BLaER1 (cell line): ENCODE measurements around the gene OSBPL9.
"Not testable (repeated sequence)": the region's sequence is repeated elsewhere in the genome, so short reads cannot be mapped to it uniquely, and the experiment has no call there.

Experiments used
- H3K27ac ChIP-seq: shearing (Covaris generic); formaldehyde crosslinking; 2 replicates; pipeline ENCODE4 v1.8.1; 2022
- H3K27me3 ChIP-seq: shearing (Covaris generic); formaldehyde crosslinking; 2 replicates; pipeline ENCODE4 v1.8.1; 2022
- H3K36me3 ChIP-seq: shearing (Covaris generic); formaldehyde crosslinking; 2 replicates; pipeline ENCODE4 v1.8.1; 2022
- H3K4me1 ChIP-seq: shearing (Covaris generic); formaldehyde crosslinking; 2 replicates; pipeline ENCODE4 v1.8.1; 2022
- H3K4me2 ChIP-seq: shearing (Covaris generic); formaldehyde crosslinking; 2 replicates; pipeline ENCODE4 v1.8.1; 2022
- H3K4me3 ChIP-seq: shearing (Covaris generic); formaldehyde crosslinking; 2 replicates; pipeline ENCODE4 v1.8.1; 2022
- H3K9ac ChIP-seq: shearing (Covaris generic); formaldehyde crosslinking; 2 replicates; pipeline ENCODE4 v1.8.1; 2022
- H3K9me3 ChIP-seq: shearing (Covaris generic); formaldehyde crosslinking; 2 replicates; pipeline ENCODE4 v1.8.1; 2022
- H4K20me1 ChIP-seq: shearing (Covaris generic); formaldehyde crosslinking; 2 replicates; pipeline ENCODE4 v1.8.1; 2022
- Cebpa-rat ChIP-seq: shearing (Covaris generic); IDR thresholded peaks from 2 replicates; pipeline ENCODE4 v1.8.1; 2022

The OSBPL9 gene

DNA sequence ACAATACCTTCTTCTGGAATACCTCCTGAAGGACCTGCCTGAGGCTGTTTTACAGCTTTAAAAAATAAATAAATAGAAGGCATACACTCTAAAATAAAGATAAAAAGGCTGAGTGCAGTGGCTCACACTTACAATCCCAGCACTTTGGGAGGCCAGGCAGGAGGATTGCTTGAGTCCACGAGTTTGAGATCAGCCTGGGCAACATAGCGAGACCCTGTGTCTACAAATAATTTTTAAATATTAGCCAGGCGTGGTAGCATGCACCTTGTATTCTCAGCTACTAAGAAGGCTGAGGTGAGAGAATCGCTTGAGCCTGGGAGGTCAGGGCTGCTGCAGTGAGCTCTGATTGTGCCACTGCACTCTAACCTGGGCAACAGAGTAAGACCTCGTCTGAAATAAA is 75.0 kb downstream of the OSBPL9 start:
- H3K4me2 ChIP-seq = no peak overlapping the region

DNA sequence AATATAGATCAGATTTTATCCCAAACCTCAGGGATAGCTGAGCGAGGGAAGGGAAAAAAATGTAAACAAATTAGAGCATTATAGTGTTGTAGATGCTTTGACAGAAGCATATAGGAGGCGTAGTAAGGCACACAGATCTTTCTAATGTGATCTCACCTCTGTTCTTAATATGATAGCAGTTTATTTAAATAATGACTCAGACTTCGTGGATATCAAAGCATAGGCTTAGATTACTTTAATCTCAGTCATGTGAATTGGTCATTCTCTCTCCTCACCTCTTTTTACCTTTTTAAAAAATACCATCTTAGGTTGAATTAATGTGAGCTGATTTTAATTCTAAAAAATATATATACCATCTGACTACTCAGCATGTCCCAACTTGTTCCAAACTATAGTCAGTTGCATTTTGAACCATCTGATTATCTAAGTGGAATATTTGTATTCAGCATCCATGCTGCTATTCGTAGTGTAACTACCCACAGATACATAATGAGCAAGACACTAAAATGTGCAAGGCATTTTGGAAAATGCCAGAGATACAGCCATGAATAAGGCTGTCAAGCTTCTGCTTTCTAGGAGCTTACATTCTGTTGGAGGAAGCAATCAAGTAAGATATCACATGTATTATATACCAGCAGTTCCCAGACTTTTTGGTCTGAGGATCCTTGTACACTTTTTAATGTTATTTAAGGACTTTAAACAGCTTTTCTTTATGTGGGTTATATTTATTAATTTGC is 76.7 kb downstream of the OSBPL9 start:
- TF ChIP-seq Cebpa-rat = no peak
- Histone ChIP-seq H3K4me2 (no peak overlapping the region), H3K27me3 (no peaks in the 10 kb centered on the region), H3K9ac (no peak overlapping the region), H3K9me3 (no peaks in the 10 kb centered on the region), H3K4me3 (no peak overlapping the region), H3K4me1 (peaks cover 6% of the 10 kb centered on the region), H3K36me3 (no peaks in the 10 kb centered on the region), H3K27ac (no peak overlapping the region), H4K20me1 (peaks cover 12% of the 10 kb centered on the region; the same call in 1 of the 2 replicates)

More for the DNA sequence above, 75.0 kb downstream of the OSBPL9 start:
- Histone ChIP-seq H4K20me1 (peaks cover 26% of the 10 kb centered on the region; the same call in 1 of the 2 replicates), H3K27me3 (no peaks in the 10 kb centered on the region), H3K4me1 (peaks cover 7% of the 10 kb centered on the region), H3K36me3 (no peaks in the 10 kb centered on the region), H3K27ac (no peak overlapping the region), H3K9me3 (no peaks in the 10 kb centered on the region), H3K4me3 (no peak overlapping the region), H3K9ac (no peak overlapping the region)
- TF ChIP-seq Cebpa-rat = no peak

DNA sequence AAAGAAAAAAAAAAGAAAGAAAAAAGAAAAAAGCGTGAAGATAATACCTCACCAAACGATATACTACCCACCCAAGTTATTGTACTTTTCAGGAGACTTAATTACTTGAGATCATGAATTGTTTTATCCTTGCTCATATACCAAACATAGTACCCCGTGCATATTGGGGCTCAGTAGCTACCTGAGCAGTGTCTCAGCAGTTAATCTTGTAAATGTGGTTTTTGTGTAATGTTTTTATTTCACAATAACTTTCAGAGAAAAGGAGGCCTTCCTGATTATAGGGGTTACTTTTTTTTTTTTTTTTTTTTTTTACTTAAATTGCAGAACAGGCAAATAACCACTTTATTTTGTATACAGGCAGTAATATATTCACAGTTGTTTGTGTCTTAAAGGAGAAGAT is 80.3 kb downstream of the OSBPL9 start:
- H3K9me3 ChIP-seq = no peaks in the 10 kb centered on the region
- H3K4me1 ChIP-seq = no peaks in the 10 kb centered on the region
- H4K20me1 ChIP-seq = no peaks in the 10 kb centered on the region
- no peak overlapping the region for H3K27ac ChIP-seq
- no peaks in the 10 kb centered on the region for H3K36me3 ChIP-seq
- no peak for TF ChIP-seq Cebpa-rat
- no peak overlapping the region for H3K9ac ChIP-seq
- H3K27me3 ChIP-seq = no peaks in the 10 kb centered on the region
- H3K4me2 ChIP-seq = no peak overlapping the region
- H3K4me3 ChIP-seq = no peak overlapping the region

DNA sequence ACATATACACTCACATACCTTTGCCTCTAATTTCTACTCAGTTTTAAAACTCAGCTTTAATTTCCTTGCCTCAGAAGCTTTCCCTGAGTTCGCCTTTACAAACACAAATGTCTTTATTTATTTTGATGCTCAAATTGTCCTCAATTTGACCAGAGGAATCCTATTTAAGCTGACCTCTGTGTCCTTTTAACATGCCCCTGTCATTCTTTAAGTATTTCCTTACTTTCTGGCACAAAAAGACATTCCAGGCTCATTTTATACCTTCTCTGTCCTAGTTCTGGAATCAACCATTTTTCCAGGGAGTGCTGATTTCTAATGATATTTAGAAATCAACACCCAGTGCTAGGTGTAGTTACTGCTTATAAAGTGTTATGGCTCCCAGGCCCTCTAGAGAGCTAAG is 82.5 kb downstream of the OSBPL9 start:
- Histone ChIP-seq H3K4me1 (no peaks in the 10 kb centered on the region), H3K9me3 (peaks cover under 1% of the 10 kb centered on the region; the same call in 1 of the 2 replicates), H4K20me1 (no peaks in the 10 kb centered on the region), H3K4me3 (no peak overlapping the region), H3K4me2 (no peak overlapping the region), H3K36me3 (no peaks in the 10 kb centered on the region), H3K27me3 (no peaks in the 10 kb centered on the region), H3K27ac (no peak overlapping the region), H3K9ac (no peak overlapping the region)
- TF ChIP-seq Cebpa-rat = no peak

DNA sequence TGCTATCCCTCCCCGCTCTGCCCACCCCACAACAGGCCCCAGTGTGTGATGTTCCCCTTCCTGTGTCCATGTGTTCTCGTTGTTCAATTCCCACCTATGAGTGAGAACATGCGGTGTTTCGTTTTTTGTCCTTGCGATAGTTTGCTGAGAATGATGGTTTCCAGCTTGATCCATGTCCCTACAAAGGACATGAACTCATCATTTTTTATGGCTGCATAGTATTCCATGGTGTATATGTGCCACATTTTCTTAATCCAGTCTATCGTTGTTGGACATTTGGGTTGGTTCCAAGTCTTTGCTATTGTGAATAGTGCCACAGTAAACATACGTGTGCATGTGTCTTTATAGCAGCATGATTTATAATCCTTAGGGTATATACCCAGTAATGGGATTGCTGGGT is 84.9 kb downstream of the OSBPL9 start:
- not testable (repeated sequence) for H3K4me2 ChIP-seq, H3K4me3 ChIP-seq, H3K9ac ChIP-seq, H3K36me3 ChIP-seq, H3K27ac ChIP-seq, H3K9me3 ChIP-seq, H3K27me3 ChIP-seq, H3K4me1 ChIP-seq, H4K20me1 ChIP-seq

DNA sequence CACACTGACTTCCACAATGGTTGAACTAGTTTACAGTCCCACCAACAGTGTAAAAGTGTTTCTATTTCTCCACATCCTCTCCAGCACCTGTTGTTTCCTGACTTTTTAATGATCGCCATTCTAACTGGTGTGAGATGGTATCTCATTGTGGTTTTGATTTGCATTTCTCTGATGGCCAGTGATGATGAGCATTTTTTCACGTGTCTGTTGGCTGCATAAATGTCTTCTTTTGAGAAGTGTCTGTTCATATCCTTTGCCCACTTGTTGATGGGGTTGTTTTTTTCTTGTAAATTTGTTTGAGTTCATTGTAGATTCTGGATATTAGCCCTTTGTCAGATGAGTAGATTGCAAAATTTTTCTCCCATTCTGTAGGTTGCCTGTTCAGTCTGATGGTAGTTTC is 85.3 kb downstream of the OSBPL9 start:
- H3K4me1 ChIP-seq, H3K9me3 ChIP-seq, H3K9ac ChIP-seq, H3K4me3 ChIP-seq, H3K36me3 ChIP-seq, H3K27ac ChIP-seq, H4K20me1 ChIP-seq, H3K4me2 ChIP-seq, H3K27me3 ChIP-seq: not testable (repeated sequence)

DNA sequence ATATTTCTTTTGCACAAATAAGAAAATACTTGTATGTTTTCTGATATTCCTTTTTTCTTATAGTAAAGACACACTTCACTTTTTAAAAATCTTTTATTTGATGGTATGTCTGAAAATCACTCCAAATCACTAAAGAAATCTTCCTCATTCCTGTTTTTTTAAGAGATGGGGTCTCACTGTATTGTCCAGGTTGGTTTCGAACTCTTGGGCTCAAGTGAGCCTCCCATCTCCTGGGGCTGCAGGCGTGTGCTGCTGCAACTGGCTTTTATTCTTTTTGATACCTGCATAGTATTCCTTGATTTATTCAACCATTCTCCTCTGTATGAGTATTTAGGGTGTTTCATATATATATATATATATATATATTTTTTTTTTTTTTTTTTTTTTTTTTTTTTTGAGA is 88.1 kb downstream of the OSBPL9 start:
- no peak overlapping the region for H3K4me3 ChIP-seq
- TF ChIP-seq Cebpa-rat = no peak
- H3K9ac ChIP-seq = no peak overlapping the region
- H3K4me1 ChIP-seq = no peaks in the 10 kb centered on the region
- peaks cover 8% of the 10 kb centered on the region; the same call in 1 of the 2 replicates for H3K9me3 ChIP-seq
- H4K20me1 ChIP-seq = no peaks in the 10 kb centered on the region
- no peak overlapping the region for H3K4me2 ChIP-seq
- H3K36me3 ChIP-seq = peaks cover 7% of the 10 kb centered on the region; the same call in 1 of the 2 replicates
- H3K27ac ChIP-seq = no peak overlapping the region
- no peaks in the 10 kb centered on the region for H3K27me3 ChIP-seq

DNA sequence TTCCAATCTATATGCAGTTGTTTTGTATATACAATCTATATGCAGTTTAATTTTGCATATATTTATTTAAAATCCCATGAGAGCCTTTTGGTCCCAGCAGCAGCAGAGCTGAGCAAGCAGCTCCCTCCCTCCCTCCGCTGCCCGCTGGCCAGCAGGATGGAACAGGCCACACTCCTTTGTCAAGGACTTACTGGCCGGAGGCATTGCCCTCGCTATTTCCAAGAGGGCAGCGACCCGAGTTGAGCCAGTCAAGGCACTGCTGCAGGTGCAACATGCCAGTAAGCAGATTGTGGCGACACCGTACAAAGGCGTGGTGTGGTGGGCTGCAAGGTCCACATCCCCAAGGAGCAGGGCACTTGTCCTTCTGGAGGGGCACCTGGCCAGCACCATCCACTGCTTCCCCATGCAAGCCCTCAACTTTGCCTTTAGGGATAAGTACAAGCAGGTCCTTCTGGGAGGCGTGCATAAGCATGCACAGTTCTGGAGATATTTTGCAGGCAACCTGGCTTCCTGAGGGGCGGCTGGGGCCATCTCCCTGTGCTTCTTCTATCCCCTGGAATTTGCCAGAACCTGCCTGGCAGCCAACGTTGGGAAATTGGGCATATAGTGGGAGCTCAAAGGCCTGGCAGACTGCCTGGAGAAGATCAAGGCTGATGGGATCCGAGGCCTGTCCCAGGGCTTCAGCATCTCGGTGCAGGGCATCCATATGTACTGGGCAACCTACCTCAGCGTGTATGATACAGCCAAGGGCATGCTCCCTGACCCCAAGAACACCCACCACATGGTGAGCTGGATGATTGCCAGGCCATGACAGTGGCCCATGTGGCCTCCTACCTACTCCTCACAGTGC is 92.2 kb downstream of the OSBPL9 start:
- H3K27ac ChIP-seq = no peak overlapping the region

DNA sequence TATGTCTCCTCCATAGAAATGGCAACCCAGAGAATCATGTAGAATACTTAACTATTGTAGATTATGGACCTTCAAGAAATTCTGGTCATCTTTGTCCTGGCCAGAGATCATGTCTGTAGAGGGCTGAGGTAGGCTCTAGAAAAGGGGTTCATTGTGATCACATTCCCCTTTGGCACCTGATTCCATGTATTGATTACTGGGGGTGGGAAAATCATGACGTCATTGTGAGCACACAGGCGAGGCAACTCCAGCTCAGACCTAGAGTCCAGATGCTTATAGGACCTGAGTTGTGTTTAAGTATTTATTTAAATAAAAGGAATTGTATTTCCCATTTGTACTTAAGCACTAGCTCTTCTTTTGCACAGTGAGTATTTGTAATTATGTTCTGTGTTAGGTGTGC is 93.1 kb downstream of the OSBPL9 start:
- peaks cover 5% of the 10 kb centered on the region; the same call in 1 of the 2 replicates for H3K9me3 ChIP-seq
- H3K27me3 ChIP-seq = no peaks in the 10 kb centered on the region
- H3K4me3 ChIP-seq = no peak overlapping the region
- H3K4me2 ChIP-seq = no peak overlapping the region
- H4K20me1 ChIP-seq = no peaks in the 10 kb centered on the region
- H3K36me3 ChIP-seq = peaks cover 7% of the 10 kb centered on the region; the same call in 1 of the 2 replicates
- H3K9ac ChIP-seq = no peak overlapping the region
- TF ChIP-seq Cebpa-rat = no peak
- no peak overlapping the region for H3K27ac ChIP-seq
- H3K4me1 ChIP-seq = no peaks in the 10 kb centered on the region

More for the DNA sequence above, 92.2 kb downstream of the OSBPL9 start:
- H3K4me3 ChIP-seq = no peak overlapping the region
- H3K27me3 ChIP-seq = no peaks in the 10 kb centered on the region
- H3K4me2 ChIP-seq = no peak overlapping the region
- no peaks in the 10 kb centered on the region for H3K4me1 ChIP-seq
- peaks cover 11% of the 10 kb centered on the region; the same call in 1 of the 2 replicates for H3K9me3 ChIP-seq
- peaks cover 7% of the 10 kb centered on the region; the same call in 1 of the 2 replicates for H3K36me3 ChIP-seq
- no peaks in the 10 kb centered on the region for H4K20me1 ChIP-seq
- no peak overlapping the region for H3K9ac ChIP-seq
- no peak for TF ChIP-seq Cebpa-rat

DNA sequence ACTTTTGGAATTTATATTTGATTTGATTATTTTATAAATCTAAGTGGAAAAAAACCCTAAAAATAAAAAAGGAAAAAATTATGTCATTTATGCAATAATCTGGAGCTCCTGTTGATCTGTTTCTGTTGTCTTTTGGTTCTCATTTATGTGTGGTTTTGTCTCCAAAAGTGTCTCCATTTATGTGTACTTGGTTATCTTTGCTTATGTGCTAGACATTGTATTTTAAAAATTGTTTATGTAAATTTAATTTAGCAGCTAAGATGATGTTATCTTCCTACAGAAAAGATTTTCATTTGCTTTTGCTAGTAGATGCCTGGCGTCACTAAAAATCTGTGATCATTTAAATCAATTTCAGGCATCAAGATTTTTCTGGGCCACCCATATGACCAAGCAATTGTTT is 95.7 kb downstream of the OSBPL9 start:
- H4K20me1 ChIP-seq = no peaks in the 10 kb centered on the region
- peaks cover 7% of the 10 kb centered on the region; the same call in 1 of the 2 replicates for H3K36me3 ChIP-seq
- no peak overlapping the region for H3K4me3 ChIP-seq
- no peaks in the 10 kb centered on the region for H3K27me3 ChIP-seq
- H3K4me1 ChIP-seq = no peaks in the 10 kb centered on the region
- no peak for TF ChIP-seq Cebpa-rat
- H3K9me3 ChIP-seq = peaks cover 3% of the 10 kb centered on the region; the same call in 1 of the 2 replicates
- H3K27ac ChIP-seq = no peak overlapping the region
- H3K4me2 ChIP-seq = no peak overlapping the region
- no peak overlapping the region for H3K9ac ChIP-seq
